GM12892 (cell line): ENCODE results near the gene STOX1.

Experiments used
- POLR2A ChIP-seq: IDR thresholded peaks from 2 replicates; pipeline ENCODE4 v1.6.1; 2011; ENCODE audit warnings: low read depth, low read length, control low read depth
- POLR2AphosphoS5 ChIP-seq: IDR thresholded peaks from 2 replicates; pipeline ENCODE4 v1.6.1; 2011; ENCODE audit warnings: low read depth, low read length, control low read depth
- TAF1 ChIP-seq: IDR thresholded peaks from 2 replicates; pipeline ENCODE4 v1.6.1; 2011; ENCODE audit warnings: low read depth, mild to moderate bottlenecking, control low read depth, low read length, borderline replicate concordance

DNA sequence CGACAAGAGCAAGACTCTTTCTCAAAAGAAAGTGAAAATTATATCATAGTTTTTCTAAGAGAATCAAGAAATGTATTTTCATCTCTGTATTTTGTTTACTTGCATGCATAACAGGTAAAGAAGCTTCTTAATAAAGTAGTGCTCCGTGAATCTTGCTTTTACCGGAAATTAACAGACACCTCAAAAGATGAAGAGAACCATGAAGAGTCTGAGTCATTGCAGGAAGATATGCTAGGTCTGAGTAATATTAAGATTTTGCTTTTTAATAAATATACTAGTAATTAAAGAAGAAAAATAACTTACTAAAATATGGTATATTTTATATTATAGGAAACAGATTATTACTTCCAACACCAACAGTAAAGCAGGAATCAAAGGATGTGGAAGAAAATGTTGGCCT is 39.5 kb upstream of the STOX1 start:
- TF ChIP-seq POLR2A (no peak), TAF1 (no peak), POLR2AphosphoS5 (no peak)
